Thyroid gland (tissue), 4 donors: ENCODE results near the gene GLI1.

Source experiments
- CTCF ChIP-seq, 6 experiments: fragments of 200-600 bp in 3 of 6; fragments of 450-650 bp in 3 of 6; sonication (generic) in 3 of 6; IDR thresholded peaks; one replicate each; pipeline ENCODE4 v1.5.1; 2016 to 2019; ENCODE audit warnings: antibody characterized with exemption in 6 of 6, mild to moderate bottlenecking in 2 of 6, inconsistent platforms in 1 of 6, moderate library complexity in 1 of 6
- POLR2A ChIP-seq, 2 donors: fragments of 450-650 bp; IDR thresholded peaks; one replicate each; pipeline ENCODE4 v1.6.1; 2017; ENCODE audit warnings: antibody characterized with exemption in 2 of 2, mild to moderate bottlenecking in 2 of 2, moderate library complexity in 1 of 2

GRCh38 chr12:57418255-57418654 lies 41.3 kb upstream of the GLI1 start:
- TF ChIP-seq POLR2A (IDR thresholded peaks at IDR 0.05) (no peak), CTCF (IDR thresholded peaks at IDR 0.05) (no peak)
